H1 (cell line): ENCODE results near the gene RNF212B. TPM values are rescaled to one million over a fixed set of nuclear protein-coding genes. Genes with fewer than 3 reads are reported as not detected.

Source experiments
- CTCF ChIA-PET: fragments of 300-600 bp; sonication (Branson Sonifier 250); formaldehyde crosslinking; loops from one replicate; lab custom pipeline; 2021; ENCODE audit not compliant: partially characterized antibody; lab: Charles Lee
- POLR2A ChIA-PET: fragments of 300-600 bp; sonication (Branson Sonifier 250); formaldehyde crosslinking; loops from one replicate; lab custom pipeline; 2021; ENCODE audit warnings: inconsistent platforms; ENCODE audit not compliant: partially characterized antibody; lab: Charles Lee
- DNase-seq, 2 experiments: peaks; one replicate each; pipeline versions ENCODE4 v3.0.0 to v3.0.0-alpha.2; 2010 to 2022; ENCODE audit warnings: low spot score in 2 of 2, low read depth in 1 of 2, mixed read lengths in 1 of 2
- FAIRE-seq: peaks from 2 replicates; lab custom pipeline; 2011; peaks lifted over from hg19 to GRCh38; lab: Jason Lieb, UNC
- H2AFZ ChIP-seq: 2 replicates; pipeline ENCODE4 v1.8.1; 2012; ENCODE audit warnings: low read length, inconsistent platforms
- H2AK5ac ChIP-seq: 2 replicates; pipeline ENCODE4 v1.6.1; 2013; ENCODE audit warnings: low read depth, low read length
- H2BK120ac ChIP-seq: replicated peaks from 2 replicates; pipeline ENCODE3; 2013; ENCODE audit warnings: low read depth, low read length, inconsistent platforms
- H2BK12ac ChIP-seq: 2 replicates; pipeline ENCODE4 v1.6.1; 2013; ENCODE audit warnings: low read depth, low read length
- H2BK15ac ChIP-seq: 2 replicates; pipeline ENCODE4 v1.6.1; 2013; ENCODE audit warnings: low read length
- H2BK20ac ChIP-seq: 2 replicates; pipeline ENCODE4 v1.6.1; 2013; ENCODE audit warnings: low read length
- H2BK5ac ChIP-seq: 2 replicates; pipeline ENCODE4 v1.6.1; 2013; ENCODE audit warnings: low read depth, low read length
- H3K14ac ChIP-seq: 2 replicates; pipeline ENCODE4 v1.6.1; 2013; ENCODE audit warnings: inconsistent platforms; ENCODE audit not compliant: insufficient read length
- H3K18ac ChIP-seq: 2 replicates; pipeline ENCODE4 v1.6.1; 2013; ENCODE audit warnings: low read length; ENCODE audit errors: extremely low read depth
- H3K23ac ChIP-seq: 2 replicates; pipeline ENCODE4 v1.6.1; 2013; ENCODE audit warnings: inconsistent platforms; ENCODE audit not compliant: insufficient read length
- H3K23me2 ChIP-seq: 2 replicates; pipeline ENCODE4 v1.6.1; 2013; ENCODE audit warnings: low read depth, low read length
- H3K27ac ChIP-seq: 2 replicates; pipeline ENCODE4 v1.6.1; 2011; ENCODE audit warnings: low read depth, low read length, inconsistent platforms
- H3K27me3 ChIP-seq, 4 experiments: replicated peaks in 1 of 4; 1 replicate in 1 of 4; 2 replicates in 3 of 4; pipeline versions ENCODE4 v1.6.1 to v1.8.1; 2011 to 2013; ENCODE audit warnings: low read length in 3 of 4, mild to moderate bottlenecking in 3 of 4, inconsistent platforms in 2 of 4, mixed read lengths in 2 of 4, moderate library complexity in 1 of 4; ENCODE audit not compliant: control insufficient read depth in 3 of 4, insufficient read depth in 3 of 4; ENCODE audit errors: extremely low read depth in 1 of 4
- H3K36me3 ChIP-seq, 4 experiments: 2 replicates each; pipeline versions ENCODE4 v1.6.1 to v1.8.1; 2011 to 2013; ENCODE audit warnings: mild to moderate bottlenecking in 4 of 4, low read length in 3 of 4, moderate library complexity in 2 of 4, control low read depth in 1 of 4, inconsistent platforms in 1 of 4; ENCODE audit not compliant: insufficient read depth in 4 of 4, control insufficient read depth in 2 of 4
- H3K4ac ChIP-seq: replicated peaks from 2 replicates; pipeline ENCODE3; 2013; ENCODE audit warnings: low read length, low read depth, mixed read lengths, inconsistent platforms; ENCODE audit not compliant: insufficient read length
- H3K4me1 ChIP-seq, 4 experiments: replicated peaks in 1 of 4; 1 replicate in 1 of 4; 2 replicates in 3 of 4; pipeline versions ENCODE4 v1.6.1 to v1.8.1; 2011 to 2013; ENCODE audit warnings: low read length in 3 of 4, inconsistent platforms in 2 of 4, mixed read lengths in 1 of 4; ENCODE audit not compliant: insufficient read depth in 4 of 4, control insufficient read depth in 3 of 4
- H3K4me2 ChIP-seq, 2 experiments: 2 replicates each; pipeline versions ENCODE4 v1.6.1 to v1.8.1; 2011 to 2013; ENCODE audit warnings: low read depth in 2 of 2, low read length in 2 of 2, control low read depth in 1 of 2, inconsistent platforms in 1 of 2, mild to moderate bottlenecking in 1 of 2; ENCODE audit not compliant: insufficient read depth in 1 of 2
- H3K4me3 ChIP-seq, 4 experiments: fragments of 200-600, 300-600 bp in 1 of 4; sonication (generic), shearing (Covaris generic), sonication (Bioruptor Twin) in 1 of 4; 2 replicates each; pipeline versions ENCODE4 v1.5.1 to v1.8.1; 2011 to 2016; ENCODE audit warnings: low read length in 4 of 4, low read depth in 3 of 4, control low read depth in 2 of 4, inconsistent platforms in 2 of 4, mild to moderate bottlenecking in 2 of 4, mixed read lengths in 1 of 4, moderate library complexity in 1 of 4; ENCODE audit not compliant: insufficient read depth in 2 of 4; ENCODE audit errors: extremely low read depth in 1 of 4
- H3K56ac ChIP-seq: replicated peaks from 2 replicates; pipeline ENCODE3; 2013; ENCODE audit warnings: low read depth, mild to moderate bottlenecking, mixed read lengths, low read length, inconsistent platforms; ENCODE audit not compliant: insufficient read length
- H3K79me1 ChIP-seq: 2 replicates; pipeline ENCODE4 v1.6.1; 2013; ENCODE audit warnings: low read depth, low read length, control low read depth
- H3K79me2 ChIP-seq, 2 experiments: 2 replicates each; pipeline versions ENCODE4 v1.6.1 to v1.8.1; 2012 to 2013; ENCODE audit warnings: low read length in 2 of 2, mild to moderate bottlenecking in 2 of 2, inconsistent platforms in 1 of 2; ENCODE audit not compliant: insufficient read depth in 2 of 2, control insufficient read depth in 1 of 2
- H3K9ac ChIP-seq, 4 experiments: replicated peaks in 1 of 4; 1 replicate in 1 of 4; 2 replicates in 3 of 4; pipeline versions ENCODE4 v1.6.1 to v1.8.1; 2011 to 2013; ENCODE audit warnings: low read depth in 3 of 4, low read length in 3 of 4, control low read depth in 2 of 4, mild to moderate bottlenecking in 2 of 4, moderate library complexity in 2 of 4, inconsistent platforms in 1 of 4; ENCODE audit errors: extremely low read depth in 1 of 4
- H3K9me3 ChIP-seq, 2 experiments: 2 replicates each; pipeline versions ENCODE4 v1.6.1 to v1.8.1; 2012 to 2013; ENCODE audit warnings: mild to moderate bottlenecking in 2 of 2, moderate library complexity in 2 of 2, control low read depth in 1 of 2, inconsistent platforms in 1 of 2, low read depth in 1 of 2, low read length in 1 of 2, mixed read lengths in 1 of 2; ENCODE audit not compliant: insufficient read depth in 2 of 2
- H4K20me1 ChIP-seq, 2 experiments: replicated peaks in 1 of 2; 2 replicates each; pipeline versions ENCODE3 to v1.8.1; 2011 to 2013; ENCODE audit warnings: inconsistent platforms in 2 of 2, low read length in 2 of 2, mild to moderate bottlenecking in 1 of 2; ENCODE audit not compliant: insufficient read depth in 2 of 2, control insufficient read depth in 1 of 2
- H4K5ac ChIP-seq: 2 replicates; pipeline ENCODE4 v1.6.1; 2013; ENCODE audit warnings: low read length, low read depth, mixed read lengths, inconsistent platforms; ENCODE audit not compliant: insufficient read length
- H4K8ac ChIP-seq: 2 replicates; pipeline ENCODE4 v1.8.0; 2013; ENCODE audit warnings: mild to moderate bottlenecking, moderate library complexity, low read length, inconsistent platforms; ENCODE audit not compliant: insufficient read depth; ENCODE audit errors: extremely low read depth
- H4K91ac ChIP-seq: replicated peaks from 2 replicates; pipeline ENCODE3; 2013; ENCODE audit warnings: low read length, mixed read lengths, inconsistent platforms; ENCODE audit not compliant: insufficient read length
- BCL11A ChIP-seq, 2 experiments: IDR thresholded peaks; one replicate each; pipeline ENCODE4 v1.6.1; 2011; ENCODE audit warnings: low read depth in 2 of 2, low read length in 2 of 2, mild to moderate bottlenecking in 2 of 2
- CTBP2 ChIP-seq: IDR thresholded peaks from 2 replicates; pipeline ENCODE4 v1.7.0; 2011; ENCODE audit warnings: borderline replicate concordance, mild to moderate bottlenecking, moderate library complexity, mixed read lengths, low read length; ENCODE audit not compliant: insufficient read depth, insufficient read length
- KDM4A ChIP-seq: IDR thresholded peaks from one replicate; pipeline ENCODE4 v1.7.1; 2012; ENCODE audit warnings: low read depth, mild to moderate bottlenecking, moderate library complexity, low read length, inconsistent platforms; ENCODE audit not compliant: severe bottlenecking
- RNF2 ChIP-seq: fragments of 200-900, 300-1000 bp; sonication (generic); IDR thresholded peaks from 2 replicates; pipeline ENCODE4 v1.7.1; 2016; ENCODE audit warnings: borderline replicate concordance, low read depth, mild to moderate bottlenecking, antibody characterized with exemption, low read length; ENCODE audit not compliant: poor library complexity, severe bottlenecking; ENCODE audit errors: missing control alignments
- SAP30 ChIP-seq: fragments of 300-600 bp; sonication (generic); IDR thresholded peaks from 2 replicates; pipeline ENCODE4 v1.7.1; 2012; ENCODE audit warnings: low read length, moderate library complexity, mild to moderate bottlenecking, inconsistent platforms; ENCODE audit not compliant: insufficient read depth, insufficient replicate concordance
- polyA plus RNA-seq, 7 experiments: library from polyadenylated mRNA; depleted of rRNA in 3 of 7; stranded (reverse) in 5 of 7; unstranded in 2 of 7; fragments of >200 nt in 5 of 7; fragments of 200-250 nt in 2 of 7; gene quantifications; 1 replicate in 5 of 7; 2 replicates in 1 of 7; 4 replicates in 1 of 7; pipeline versions ENCODE4 v1.2.1 to v1.2.3, GENCODE V29; 2011 to 2013; ENCODE audit warnings: missing spikeins in 2 of 7, mixed read lengths in 2 of 7
- total RNA-seq: library from RNA; stranded (reverse); fragmentation: NEBNext Ultra II Directional; extraction: Animal tissue kit (Norgen Biotek cat#: 25700); gene quantifications from 2 replicates; pipeline ENCODE4 v1.2.1, GENCODE V29; 2021

The RNF212B gene
- total and polyA plus RNA-seq, 2 of the 8 experiments (the other 6 are each of a cell fraction or from before 2014, with no cell fraction given): 0.95 to 1.2 TPM

- H3K27ac ChIP-seq: no peak overlapping the region
- no peak overlapping the region for H2BK120ac ChIP-seq
- H3K14ac ChIP-seq: no peak overlapping the region
- H2BK5ac ChIP-seq: no peak overlapping the region
- no peak overlapping the region for H3K23ac ChIP-seq
- no peak overlapping the region for H4K91ac ChIP-seq
- CTCF ChIA-PET: interaction anchor here (0.7 to 4.1 kb wide), 17 partner anchors 9 to 1148 kb away, joined by 3 to 15 read pairs (median 5); partner anchors contain the start of gene CEBPE
- no peaks in the 10 kb centered on the region for H4K20me1 ChIP-seq
- no peaks in the 10 kb centered on the region for H3K36me3 ChIP-seq
- H3K9ac ChIP-seq: no peak overlapping the region
- H3K4me1 ChIP-seq: peaks cover 0 to 6% (median 0%) of the 10 kb centered on the region in 4 experiments; a peak in 1 of 7 replicates
- no peak overlapping the region for H3K56ac ChIP-seq
- H3K27me3 ChIP-seq: no peaks in the 10 kb centered on the region
- H3K9me3 ChIP-seq: no peaks in the 10 kb centered on the region
- no peaks in the 10 kb centered on the region for H3K79me2 ChIP-seq
- no peak overlapping the region for H3K18ac ChIP-seq
- DNase-seq: no peak
- H3K23me2 ChIP-seq: peaks cover 3% of the 10 kb centered on the region; the same call in 1 of the 2 replicates
- H3K4ac ChIP-seq: no peak overlapping the region
- POLR2A ChIA-PET: interaction anchor here (0.7 to 1.7 kb wide), 4 partner anchors 9 to 93 kb away, joined by 3 to 4 read pairs (median 3); partner anchors contain the start of gene SLC22A17
- H3K4me2 ChIP-seq: no peak overlapping the region
- H2BK12ac ChIP-seq: no peak overlapping the region
- no peak overlapping the region for H2BK15ac ChIP-seq
- no peak for FAIRE-seq
- no peaks in the 10 kb centered on the region for H3K79me1 ChIP-seq
- H4K5ac ChIP-seq: no peak overlapping the region
- no peak overlapping the region for H2AK5ac ChIP-seq
- no peak overlapping the region for H4K8ac ChIP-seq
- TF ChIP-seq BCL11A (IDR thresholded peaks at IDR 0.05; ENCODE audit: low read depth in 2 of 2, low read length in 2 of 2) (no peak), RNF2 (no peak), KDM4A (no peak), CTBP2 (no peak), SAP30 (no peak)
- H3K4me3 ChIP-seq: no peak overlapping the region
- H2BK20ac ChIP-seq: no peak overlapping the region
- no peak overlapping the region for H2AFZ ChIP-seq
Measured at GRCh38 chr14:23259426-23259825, 21.7 kb downstream of the RNF212B start.
